ENCODE data around the gene CFAP210.

The CFAP210 gene

GRCh38 chr2:169694113-169694893, at the start of gene CFAP210, which contains the start of gene PHOSPHO2:
CFAP210 (minus strand) TSS chr2:169694405; CDS start chr2:169694327, 78 bp downstream.
PHOSPHO2 (plus strand) TSS chr2:169694469; CDS start chr2:169700972, 6,503 bp downstream.
- FAIRE-seq, result peak; percentile 92

GRCh38 chr2:169743549-169743948, 49.3 kb upstream of the CFAP210 start:
- FAIRE-seq, result no peak

DNA sequence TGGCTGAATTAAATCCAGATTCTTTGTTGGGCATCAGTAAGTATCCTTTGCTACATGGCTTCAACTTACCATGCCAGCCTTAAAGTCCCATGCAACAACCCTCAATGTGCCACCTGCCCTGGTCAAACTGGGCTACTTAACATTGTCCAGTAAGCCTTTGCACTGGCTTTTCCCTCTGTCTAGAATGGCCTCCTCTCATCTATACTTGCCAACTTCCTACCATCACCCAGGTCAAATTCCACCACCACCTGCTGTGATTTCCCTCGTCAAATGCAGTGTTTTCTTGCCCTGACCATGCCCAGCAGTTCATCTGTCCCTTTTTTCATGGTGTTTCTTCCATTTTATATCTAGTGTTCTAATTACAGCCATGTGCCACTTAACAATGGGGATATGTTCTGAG, 45.1 kb upstream of the CFAP210 start:
- no peak for FAIRE-seq

DNA sequence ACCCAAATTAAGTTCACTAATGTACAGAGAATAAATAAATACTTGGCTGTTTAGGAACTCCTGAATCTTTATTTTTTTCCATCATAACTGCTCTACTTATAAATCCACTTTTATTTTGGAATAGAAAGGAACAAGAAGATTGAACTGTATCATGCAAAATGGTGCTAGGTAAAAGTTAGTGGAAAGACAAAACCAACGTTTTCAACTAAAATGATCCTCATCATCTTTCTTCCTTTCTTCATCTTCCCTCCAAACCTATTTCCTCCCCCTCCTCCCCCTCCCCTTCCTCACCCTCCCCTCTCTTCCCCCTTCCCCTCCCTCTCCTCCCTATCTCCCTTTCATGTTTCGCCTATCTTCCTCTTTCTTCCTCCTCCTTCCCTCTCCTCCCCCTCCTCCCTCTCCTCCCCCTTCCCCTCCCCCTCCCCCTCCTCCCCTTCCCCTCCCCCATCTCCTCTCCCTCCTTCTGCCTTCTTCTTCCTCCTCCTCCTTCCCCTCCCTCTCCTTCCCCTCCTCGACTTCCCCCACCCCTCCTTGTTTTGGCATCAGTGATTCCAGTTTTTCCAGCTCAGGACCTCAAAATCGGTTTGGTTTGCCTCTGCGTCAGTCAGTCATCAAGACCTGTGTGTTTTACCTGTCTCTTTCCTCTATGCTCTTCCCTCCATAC, 44.5 kb upstream of the CFAP210 start:
- FAIRE-seq, result no peak

GRCh38 chr2:169736902-169737301, 42.7 kb upstream of the CFAP210 start:
- no peak for FAIRE-seq

DNA sequence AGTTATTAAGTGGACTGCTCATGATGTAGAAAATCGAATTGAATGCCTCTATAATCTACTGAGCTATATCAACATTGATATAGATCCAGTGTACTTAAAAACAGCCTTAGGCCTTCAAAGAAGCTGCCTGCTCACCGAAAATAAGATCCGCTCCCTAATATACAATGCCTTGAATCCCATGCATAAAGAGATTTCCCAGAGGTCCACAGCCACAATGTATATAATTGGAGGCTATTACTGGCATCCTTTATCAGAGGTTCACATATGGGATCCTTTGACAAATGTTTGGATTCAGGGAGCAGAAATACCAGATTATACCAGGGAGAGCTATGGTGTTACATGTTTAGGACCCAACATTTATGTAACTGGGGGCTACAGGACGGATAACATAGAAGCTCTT, 41.4 kb upstream of the CFAP210 start:
- no peak for FAIRE-seq

DNA sequence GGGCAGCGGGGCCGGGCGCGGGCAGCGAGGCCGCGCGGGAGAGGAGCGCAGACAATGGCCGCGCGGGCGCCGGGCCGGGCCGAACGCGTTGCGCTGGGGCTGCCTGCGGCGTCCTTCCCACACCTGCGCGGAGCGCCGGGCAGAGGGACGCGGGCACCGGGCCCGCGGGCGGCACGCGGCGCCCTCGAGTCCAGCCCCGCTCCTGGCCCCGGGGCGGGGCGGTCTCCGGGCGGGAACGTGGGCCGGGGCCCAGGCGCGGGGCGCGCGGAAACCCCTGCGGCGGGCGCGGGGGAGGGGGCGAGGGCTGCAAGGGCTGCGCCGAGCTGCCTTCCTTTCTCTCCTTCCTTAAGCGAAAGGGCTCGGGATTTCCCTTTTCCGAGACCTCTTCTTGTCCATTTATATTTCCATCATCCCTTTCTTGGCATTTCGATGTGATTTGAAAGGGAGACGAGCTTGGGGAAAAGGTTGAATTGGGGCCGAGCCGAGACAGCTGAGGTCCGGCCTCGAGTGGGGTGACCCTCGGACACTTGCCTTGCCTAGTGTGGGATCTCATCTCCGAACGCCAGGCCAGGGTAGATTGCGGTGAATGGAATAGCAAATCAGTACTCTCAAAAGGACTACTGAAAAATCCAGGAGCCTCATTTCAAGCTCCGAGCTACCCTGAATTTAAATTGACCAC, 40.1 kb upstream of the CFAP210 start:
- FAIRE-seq, result no peak

DNA sequence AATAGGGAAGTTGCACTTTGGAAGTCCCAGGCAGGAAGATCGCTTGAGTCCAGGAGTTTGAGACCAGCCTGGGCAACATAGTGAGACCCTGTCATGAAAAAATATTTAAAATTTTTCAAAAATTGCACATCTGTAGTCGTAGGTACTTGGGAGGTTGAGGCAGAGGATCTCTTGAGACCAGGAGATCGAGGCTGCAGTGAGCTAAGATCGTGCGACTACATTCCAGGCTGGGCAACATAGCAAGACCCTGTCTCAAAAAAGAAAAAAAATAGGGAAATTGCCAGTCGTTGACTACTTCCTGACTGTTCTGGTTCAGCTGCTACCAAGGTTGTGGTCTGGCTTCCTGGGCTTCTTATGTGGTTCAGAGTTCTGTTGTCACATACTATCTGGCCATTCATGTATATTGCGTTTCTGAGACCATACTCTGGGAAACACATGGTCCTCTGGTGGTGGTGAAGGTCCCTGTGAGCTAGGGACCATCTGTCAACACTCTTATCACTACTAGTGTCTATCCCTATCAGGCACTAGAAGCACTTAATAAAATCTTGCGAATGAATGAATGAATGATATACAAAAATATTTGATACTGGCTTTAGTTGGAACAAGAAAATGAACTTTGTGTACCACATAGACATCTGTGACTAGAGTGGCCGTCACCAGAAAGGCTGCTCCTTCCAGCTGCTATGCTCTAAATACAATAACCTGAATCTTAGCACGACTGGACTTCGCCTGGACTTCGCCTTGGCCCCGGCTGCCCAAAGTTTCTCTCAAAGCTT, 38.6 kb upstream of the CFAP210 start:
- no peak for FAIRE-seq

- FAIRE-seq, result no peak
Measured at GRCh38 chr2:169732075-169732474, 37.9 kb upstream of the CFAP210 start.

GRCh38 chr2:169729274-169729605, 35.0 kb upstream of the CFAP210 start:
- no peak for FAIRE-seq

- FAIRE-seq, result no peak
Measured at GRCh38 chr2:169727065-169727464, 32.9 kb upstream of the CFAP210 start.

GRCh38 chr2:169721016-169721415, 26.8 kb upstream of the CFAP210 start:
- no peak for FAIRE-seq

- no peak for FAIRE-seq
Measured at GRCh38 chr2:169718930-169719504, 24.8 kb upstream of the CFAP210 start.

DNA sequence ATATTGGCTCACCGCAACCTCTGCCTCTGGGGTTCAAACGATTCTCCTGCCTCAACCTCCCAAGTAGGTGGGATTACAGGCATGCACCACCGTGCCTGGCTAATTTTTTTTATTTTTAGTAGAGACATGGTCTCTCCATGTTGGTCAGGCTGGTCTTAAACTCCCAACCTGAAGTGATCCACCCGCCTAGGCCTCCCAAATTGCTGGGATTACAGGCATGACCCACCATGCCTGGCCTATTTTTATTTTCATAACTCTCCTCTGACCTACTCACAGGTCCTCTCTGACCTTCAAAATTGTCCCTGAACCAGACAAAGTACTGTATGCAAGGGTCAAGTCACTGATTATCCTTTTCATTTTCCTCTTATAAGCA, 23.5 kb upstream of the CFAP210 start:
- FAIRE-seq, result no peak

DNA sequence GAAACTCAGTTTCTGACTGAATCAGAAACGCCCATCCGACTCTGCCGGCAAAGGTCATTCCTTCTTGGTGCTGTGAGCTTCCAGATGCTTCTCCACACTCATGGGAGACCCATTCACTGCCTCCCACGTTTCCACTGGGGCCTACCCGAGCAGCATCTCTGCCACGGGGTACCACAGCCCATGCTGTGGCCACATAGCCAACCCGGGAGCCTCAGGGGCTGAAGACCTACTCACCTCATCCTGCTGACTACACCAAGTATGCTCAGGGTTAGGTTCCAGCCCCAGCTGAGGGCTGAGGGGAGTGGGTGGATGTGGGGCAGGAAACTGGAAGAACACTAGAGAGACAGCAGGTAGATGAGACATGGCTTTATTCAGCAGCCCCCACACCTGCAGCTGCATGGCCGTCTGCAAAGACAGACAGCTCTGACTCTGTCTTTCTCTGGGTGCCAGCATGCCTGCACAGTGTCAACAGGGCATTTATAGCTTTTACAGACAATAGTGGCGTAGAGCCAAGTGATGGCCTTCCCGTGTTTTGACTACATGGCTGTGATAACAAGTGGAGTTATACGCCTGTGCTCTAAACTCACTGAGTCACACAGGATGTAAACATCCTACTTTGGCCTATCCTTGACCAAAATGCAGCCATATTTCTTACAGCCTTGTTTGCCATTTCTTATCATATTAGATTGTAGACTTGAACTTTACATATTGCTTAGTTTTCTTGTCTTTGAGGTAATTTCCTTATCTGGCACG, 22.9 kb upstream of the CFAP210 start:
- FAIRE-seq, result no peak

GRCh38 chr2:169716238-169716886, 22.2 kb upstream of the CFAP210 start:
- FAIRE-seq, result no peak

GRCh38 chr2:169715379-169716237, 21.4 kb upstream of the CFAP210 start:
- FAIRE-seq, result no peak

DNA sequence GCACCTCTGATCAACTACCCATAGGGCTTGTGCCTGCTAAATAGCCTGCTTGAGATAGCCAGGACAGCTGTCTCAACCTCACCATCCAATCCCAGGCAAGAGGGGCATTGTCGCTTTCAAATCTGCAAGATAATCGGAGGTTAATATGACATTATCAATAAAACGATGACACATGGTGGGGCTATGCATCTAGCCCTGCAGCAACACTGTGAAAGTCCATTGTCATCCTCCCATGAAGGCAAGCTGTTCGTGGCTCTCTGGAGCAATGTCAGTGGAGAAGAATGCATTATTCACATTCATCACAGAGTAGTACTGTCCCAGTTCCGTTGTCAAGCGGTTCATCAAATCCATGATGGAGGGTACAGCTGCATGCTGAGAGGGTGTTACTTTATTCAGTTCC, 20.5 kb upstream of the CFAP210 start:
- FAIRE-seq, result no peak

GRCh38 chr2:169713331-169713730, 19.1 kb upstream of the CFAP210 start:
- FAIRE-seq, result no peak

GRCh38 chr2:169712791-169713227, 18.6 kb upstream of the CFAP210 start:
- FAIRE-seq, result no peak

Data from endometrium (tissue), 2 donors.